HG03108 (cell line): ENCODE data around the gene ITFG1.
A peak's percentile ranks its signal among the peaks of the same experiment; 100 is the strongest.
"Not testable (repeated sequence)": the region's sequence is repeated elsewhere in the genome, so short reads cannot be mapped to it uniquely, and the experiment has no call there.

Experiments used
- ATAC-seq: cut with Tn5 transposase; IDR thresholded peaks from one replicate; pipeline ENCODE4 v1.9.1; 2021; ENCODE audit warnings: moderate library complexity; ENCODE audit not compliant: unreplicated experiment

ITFG1 gene

DNA sequence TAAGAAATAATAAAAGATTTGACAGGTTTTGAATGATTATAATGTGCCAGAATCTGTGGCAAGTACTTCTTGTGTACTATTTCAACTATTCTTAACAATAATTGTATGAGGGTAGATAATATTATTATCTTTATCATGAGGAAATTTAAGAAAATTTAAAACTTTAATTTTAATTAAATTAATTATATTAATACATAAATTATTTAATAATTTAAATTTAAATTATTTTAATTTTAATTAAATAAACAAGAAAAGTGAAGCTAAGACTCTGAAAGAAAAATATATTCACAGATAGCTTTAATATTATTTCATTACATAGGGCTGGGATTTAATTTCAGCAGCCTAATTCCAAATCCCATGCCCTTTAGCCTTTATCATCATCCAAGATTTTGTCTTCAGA is 285.7 kb downstream of the ITFG1 start:
- no peak for ATAC-seq

GRCh38 chr16:47162670-47163420 is 298.0 kb downstream of the ITFG1 start:
- ATAC-seq: no peak

- no peak for ATAC-seq
Measured at GRCh38 chr16:47161464-47161863, 299.4 kb downstream of the ITFG1 start.

- ATAC-seq: no peak
Measured at GRCh38 chr16:47160422-47160821, 300.4 kb downstream of the ITFG1 start.

- ATAC-seq: no peak
Measured at GRCh38 chr16:47158992-47159391, 301.9 kb downstream of the ITFG1 start.

DNA sequence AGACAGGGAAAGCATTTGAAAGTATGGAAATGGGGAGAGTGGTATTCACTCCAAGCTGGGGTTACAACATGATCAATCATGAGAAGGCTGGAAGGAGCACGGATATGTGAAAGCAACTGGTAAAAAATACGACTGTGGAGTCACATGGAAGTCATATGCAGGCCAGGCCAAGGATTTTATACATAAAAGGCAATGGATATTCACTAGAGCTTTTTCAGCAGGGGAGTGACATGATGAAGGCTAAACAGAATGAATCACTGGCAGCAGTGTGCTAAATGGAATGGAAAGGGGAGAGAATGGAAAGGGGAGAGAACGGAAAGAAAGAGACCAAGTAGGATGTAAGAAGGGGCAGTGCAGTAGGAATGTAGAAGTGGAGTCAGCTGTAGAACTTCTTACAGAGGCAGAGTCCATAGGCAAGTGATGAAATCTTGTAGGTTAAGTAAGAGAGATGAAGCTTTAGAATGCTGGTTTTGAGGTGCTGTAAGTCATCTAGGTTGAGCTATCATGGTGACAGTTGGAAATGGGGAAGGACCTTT is 304.1 kb downstream of the ITFG1 start:
- ATAC-seq: no peak

GRCh38 chr16:47152501-47152900 is 308.4 kb downstream of the ITFG1 start:
- ATAC-seq: not testable (repeated sequence)

DNA sequence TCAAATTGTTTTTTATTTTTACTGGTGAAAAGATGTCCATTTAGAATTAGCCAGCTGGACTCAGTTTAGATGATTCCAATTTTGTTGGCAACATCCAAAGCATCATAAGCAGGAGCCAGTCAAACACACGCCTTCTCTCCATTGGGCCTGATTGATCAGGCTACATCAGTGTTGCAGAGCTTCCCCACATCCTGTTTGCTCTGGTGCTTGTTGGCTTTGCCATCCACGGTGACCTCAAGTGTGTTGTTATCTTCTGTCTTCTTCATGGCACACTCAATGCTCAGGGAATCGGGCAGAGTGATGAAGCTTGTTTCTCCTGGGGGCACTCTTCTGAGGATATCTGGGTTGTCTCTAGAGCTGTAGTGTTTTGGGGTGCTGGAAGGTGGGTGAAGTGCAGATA is 310.8 kb downstream of the ITFG1 start:
- ATAC-seq: no peak

GRCh38 chr16:47144559-47144877 is 316.3 kb downstream of the ITFG1 start:
- ATAC-seq: no peak

DNA sequence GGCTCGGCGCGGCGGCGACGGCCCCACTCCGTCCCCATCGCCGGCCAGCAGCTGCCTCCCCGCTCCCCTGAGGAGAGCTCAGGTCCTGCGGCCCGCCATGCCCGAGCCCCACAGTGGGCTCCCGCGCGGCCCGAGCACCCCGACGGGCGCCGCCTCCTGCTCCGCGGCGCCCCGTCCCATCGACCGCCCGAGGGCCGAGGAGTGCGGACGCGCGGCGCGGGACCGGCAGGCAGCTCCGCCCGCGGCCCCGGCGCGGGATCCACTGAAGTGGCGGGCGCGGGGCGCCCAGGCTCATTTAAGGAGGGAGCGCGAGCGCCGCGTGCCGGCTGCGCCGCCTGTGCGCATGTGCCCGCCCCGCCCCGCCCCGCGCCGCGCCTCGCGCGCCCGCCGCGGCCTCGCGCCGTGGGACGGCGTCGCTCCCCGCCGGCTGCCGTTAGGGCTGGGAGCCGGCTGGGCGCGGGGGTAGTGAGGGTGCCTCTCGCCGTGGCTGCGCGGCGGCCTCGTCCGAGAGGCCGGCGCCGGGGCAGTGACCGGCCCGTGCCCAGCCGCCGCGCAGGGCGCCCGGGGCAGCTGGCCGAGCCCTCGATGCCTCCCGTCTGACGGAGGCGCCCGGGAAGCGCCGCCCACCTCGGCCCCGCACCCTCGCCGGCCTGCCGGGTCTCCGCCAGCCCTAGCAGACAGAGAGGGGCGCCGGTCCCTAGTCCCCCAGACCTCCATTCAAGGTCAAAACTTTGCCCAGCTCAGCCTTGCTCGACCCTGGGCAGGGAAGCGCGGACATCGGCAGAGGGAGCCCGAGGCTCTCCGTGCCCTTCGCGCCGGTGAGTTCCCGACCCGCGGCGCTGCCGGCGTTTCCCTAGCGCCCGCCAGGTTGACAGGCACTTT is 316.9 kb downstream of the ITFG1 start, which contains the start of gene NETO2:
TSS of gene NETO2 (minus strand) at position 269 of the 882 bp plus-strand sequence. CDS start 333 bp downstream, outside the sequence.
- ATAC-seq: peak; percentile 42

- ATAC-seq: peak; percentile 57
Measured at GRCh38 chr16:47142821-47143676, 317.8 kb downstream of the ITFG1 start.

GRCh38 chr16:47142486-47142820 is 318.4 kb downstream of the ITFG1 start:
- no peak for ATAC-seq

- ATAC-seq: peak; percentile 53
Measured at GRCh38 chr16:47141773-47142485, 318.9 kb downstream of the ITFG1 start.

GRCh38 chr16:47140686-47141085 is 320.2 kb downstream of the ITFG1 start:
- no peak for ATAC-seq

DNA sequence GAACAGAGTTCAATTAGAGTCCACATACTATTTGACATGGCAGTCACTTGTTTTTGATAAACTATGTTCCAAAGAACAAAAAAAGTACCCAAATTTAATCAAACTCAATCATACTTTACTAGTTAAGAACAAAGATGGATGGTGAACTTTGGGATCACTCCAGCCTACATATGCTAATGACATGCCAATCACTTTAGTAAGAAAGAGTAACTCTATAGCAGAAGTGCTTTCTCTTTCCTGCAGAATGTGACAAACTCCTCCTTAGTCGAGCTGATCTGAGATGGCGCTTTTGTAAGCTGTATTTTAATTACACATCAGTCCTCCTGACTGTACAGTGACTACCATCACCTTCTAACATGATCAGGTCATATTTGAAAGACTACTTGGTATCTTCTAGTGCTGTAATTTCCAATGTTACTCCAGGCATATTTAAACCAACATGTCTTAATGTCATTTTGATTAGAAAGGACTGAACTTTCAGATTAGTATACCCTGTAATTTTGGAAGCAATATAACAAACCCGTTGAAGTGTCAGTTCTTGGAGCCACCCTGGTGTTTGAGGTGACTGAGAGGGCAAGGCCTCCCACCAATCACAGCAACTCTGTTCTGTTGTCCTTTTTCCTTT is 321.2 kb downstream of the ITFG1 start:
- no peak for ATAC-seq

DNA sequence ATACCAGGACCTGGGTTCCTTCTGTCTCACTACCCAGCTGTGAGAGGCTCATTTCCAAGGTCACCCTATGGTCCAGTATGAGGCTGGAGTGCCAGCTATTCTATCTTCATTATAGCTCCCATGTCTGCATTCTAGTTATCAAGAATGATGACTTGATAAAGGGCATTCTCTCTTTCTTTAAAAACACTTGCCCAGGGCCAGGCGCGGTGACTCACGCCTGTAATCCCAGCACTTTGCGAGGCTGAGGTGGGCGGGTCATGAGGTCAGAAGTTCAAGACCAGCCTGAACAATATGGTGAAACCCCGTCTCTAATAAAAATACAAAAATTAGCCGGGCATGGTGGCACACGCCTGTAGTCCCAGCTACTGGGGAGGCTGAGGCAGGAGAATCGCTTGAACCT is 322.9 kb downstream of the ITFG1 start:
- ATAC-seq: not testable (repeated sequence)

GRCh38 chr16:47136099-47136842 is 324.6 kb downstream of the ITFG1 start:
- no peak for ATAC-seq

GRCh38 chr16:47134550-47134949 is 326.3 kb downstream of the ITFG1 start:
- ATAC-seq: no peak

GRCh38 chr16:47132308-47132707 is 328.6 kb downstream of the ITFG1 start:
- no peak for ATAC-seq
